ENCODE measurements around the gene ZBTB7A.

The ZBTB7A gene

DNA sequence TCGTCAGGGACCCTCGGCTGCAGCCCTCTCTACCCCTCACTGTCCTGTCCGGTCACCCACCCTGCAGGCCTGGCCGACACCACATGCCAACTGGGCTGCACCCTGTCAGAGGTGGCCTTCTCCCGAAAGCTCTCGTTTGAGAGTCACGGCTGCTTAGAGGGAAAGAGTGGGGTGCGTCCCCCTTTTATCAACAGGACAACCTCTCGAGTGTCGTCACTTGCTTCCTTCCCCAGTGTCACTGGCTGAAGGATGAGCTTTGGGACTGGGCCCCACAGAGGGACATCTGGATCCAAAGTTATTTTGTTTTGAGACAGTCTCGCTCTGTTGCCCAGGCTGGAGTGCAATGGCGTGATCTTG is 28.8 kb upstream of the ZBTB7A start:
- TF ChIP-seq FOXM1 (IDR thresholded peaks at IDR 0.05; ENCODE audit: borderline replicate concordance, low read depth) (no peak), TAF1 (IDR thresholded peaks at IDR 0.05; ENCODE audit: low read depth) (no peak), EGR1 (IDR thresholded peaks at IDR 0.05) (no peak), USF1 (IDR thresholded peaks at IDR 0.05) (no peak), EP300 (IDR thresholded peaks at IDR 0.05; ENCODE audit: borderline replicate concordance) (no peak), TCF12 (IDR thresholded peaks at IDR 0.05; ENCODE audit: low read depth) (no peak), ZBTB7A (IDR thresholded peaks at IDR 0.05; ENCODE audit: low read depth) (no peak), CREB1 (IDR thresholded peaks at IDR 0.05; ENCODE audit: low read depth) (no peak), REST (IDR thresholded peaks at IDR 0.05; ENCODE audit: low read depth) (no peak), YY1 (IDR thresholded peaks at IDR 0.05; ENCODE audit: low read depth) (no peak), CEBPB (IDR thresholded peaks at IDR 0.05) (no peak), RAD21 (IDR thresholded peaks at IDR 0.05; ENCODE audit: low read depth) (no peak), NFIC (IDR thresholded peaks at IDR 0.05) (no peak), TEAD4 (IDR thresholded peaks at IDR 0.05) (no peak)
- TF ChIP-seq, protein P1, sequence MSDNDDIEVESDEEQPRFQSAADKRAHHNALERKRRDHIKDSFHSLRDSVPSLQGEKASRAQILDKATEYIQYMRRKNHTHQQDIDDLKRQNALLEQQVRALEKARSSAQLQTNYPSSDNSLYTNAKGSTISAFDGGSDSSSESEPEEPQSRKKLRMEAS (IDR thresholded peaks at IDR 0.05), result no peak

DNA sequence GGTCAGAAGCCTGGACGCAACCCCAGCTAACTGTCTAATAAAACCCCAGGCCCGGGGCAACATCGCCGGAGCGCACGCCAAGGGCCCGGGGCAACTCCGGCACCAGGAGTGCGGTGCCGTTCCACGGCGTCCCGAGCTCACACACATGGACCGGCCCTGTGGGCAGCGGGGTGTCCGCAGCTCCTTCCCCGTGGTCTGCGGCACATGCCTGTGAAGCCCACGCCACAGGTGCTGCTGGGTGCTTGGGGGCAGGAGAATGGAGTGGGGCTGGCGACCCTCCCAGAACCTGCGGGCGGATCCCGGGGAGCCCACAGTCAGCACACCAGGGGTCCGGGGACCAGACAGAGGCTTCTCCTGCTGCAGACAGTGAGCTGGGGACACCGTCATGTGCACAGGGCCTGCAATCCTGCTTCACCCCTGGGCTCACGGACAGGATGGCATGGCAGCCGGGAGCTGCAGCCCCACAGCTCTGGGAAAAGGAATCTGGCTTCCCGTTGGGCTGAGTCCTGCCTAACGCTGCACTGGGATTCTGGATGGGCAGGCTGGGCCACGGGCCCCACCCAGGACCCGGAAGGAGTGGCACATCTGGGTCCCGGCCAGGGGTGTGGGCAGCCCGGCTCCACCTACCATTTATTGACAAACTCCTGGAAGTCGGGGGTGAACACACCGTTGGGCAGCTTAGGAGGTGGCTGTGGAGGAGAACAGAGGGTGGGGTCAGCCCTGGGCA is 28.2 kb upstream of the ZBTB7A start:
- no peak for TF ChIP-seq RAD21 (IDR thresholded peaks at IDR 0.05; ENCODE audit: low read depth)
- no peak for TF ChIP-seq YY1 (IDR thresholded peaks at IDR 0.05; ENCODE audit: low read depth)
- no peak for TF ChIP-seq CREB1 (IDR thresholded peaks at IDR 0.05; ENCODE audit: low read depth)
- no peak for TF ChIP-seq NFIC (IDR thresholded peaks at IDR 0.05)
- no peak for TF ChIP-seq USF1 (IDR thresholded peaks at IDR 0.05)
- TF ChIP-seq FOXM1 (IDR thresholded peaks at IDR 0.05; ENCODE audit: borderline replicate concordance, low read depth), result no peak
- no peak for TF ChIP-seq TCF12 (IDR thresholded peaks at IDR 0.05; ENCODE audit: low read depth)
- TF ChIP-seq EGR1 (IDR thresholded peaks at IDR 0.05), result no peak
- no peak for TF ChIP-seq ZBTB7A (IDR thresholded peaks at IDR 0.05; ENCODE audit: low read depth)

GRCh38 chr19:4094291-4094690 is 27.6 kb upstream of the ZBTB7A start:
- TF ChIP-seq TEAD4 (IDR thresholded peaks at IDR 0.05), result no peak
- no peak for TF ChIP-seq TCF12 (IDR thresholded peaks at IDR 0.05; ENCODE audit: low read depth)
- no peak for TF ChIP-seq FOXM1 (IDR thresholded peaks at IDR 0.05; ENCODE audit: borderline replicate concordance, low read depth)
- no peak for TF ChIP-seq ZBTB7A (IDR thresholded peaks at IDR 0.05; ENCODE audit: low read depth)
- TF ChIP-seq CEBPB (IDR thresholded peaks at IDR 0.05), result no peak
- TF ChIP-seq EP300 (IDR thresholded peaks at IDR 0.05; ENCODE audit: borderline replicate concordance), result no peak
- no peak for TF ChIP-seq RAD21 (IDR thresholded peaks at IDR 0.05; ENCODE audit: low read depth)
- no peak for TF ChIP-seq NFIC (IDR thresholded peaks at IDR 0.05)
- TF ChIP-seq CREB1 (IDR thresholded peaks at IDR 0.05; ENCODE audit: low read depth), result no peak
- TF ChIP-seq EGR1 (IDR thresholded peaks at IDR 0.05), result no peak
- TF ChIP-seq, protein P1 (IDR thresholded peaks at IDR 0.05), result no peak
- TF ChIP-seq REST (IDR thresholded peaks at IDR 0.05; ENCODE audit: low read depth), result no peak

DNA sequence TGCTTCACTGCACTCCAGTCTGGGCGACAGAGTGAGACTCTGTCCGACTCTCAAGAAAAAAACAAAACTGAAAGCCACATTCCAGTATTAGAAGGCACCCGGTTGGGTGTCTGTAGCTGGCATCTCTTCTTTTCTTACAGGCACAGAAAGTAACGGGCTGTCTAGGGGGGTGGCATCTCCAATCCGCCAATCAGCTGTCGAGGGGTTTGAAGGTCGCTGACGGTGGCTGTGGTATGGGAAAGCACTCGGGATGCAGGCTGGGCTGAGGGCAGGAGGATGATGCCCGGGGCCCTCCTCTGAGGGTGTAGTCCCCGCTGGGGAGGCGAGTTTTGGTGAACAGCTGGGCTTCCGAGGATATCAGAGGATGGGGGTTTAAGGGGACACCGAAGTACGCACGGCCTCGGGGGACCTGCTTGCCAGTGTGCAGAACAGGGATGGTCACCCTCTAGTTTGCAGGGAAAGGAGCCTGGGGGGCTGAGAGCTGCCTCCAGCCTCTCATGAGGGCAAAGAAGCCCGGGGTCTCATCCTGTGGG is 27.0 kb upstream of the ZBTB7A start:
- TF ChIP-seq TCF12 (IDR thresholded peaks at IDR 0.05; ENCODE audit: low read depth), result no peak
- TF ChIP-seq NFIC (IDR thresholded peaks at IDR 0.05), result no peak
- TF ChIP-seq REST (IDR thresholded peaks at IDR 0.05; ENCODE audit: low read depth), result no peak
- no peak for TF ChIP-seq CEBPB (IDR thresholded peaks at IDR 0.05)
- TF ChIP-seq YY1 (IDR thresholded peaks at IDR 0.05; ENCODE audit: low read depth), result no peak
- no peak for TF ChIP-seq RAD21 (IDR thresholded peaks at IDR 0.05; ENCODE audit: low read depth)
- TF ChIP-seq ZBTB7A (IDR thresholded peaks at IDR 0.05; ENCODE audit: low read depth), result no peak
